ENCODE measurements around the gene UGT1A8. TPM values are rescaled to one million over a fixed set of nuclear protein-coding genes. Genes with fewer than 3 reads are reported as not detected.

The UGT1A8 gene
- total and polyA plus RNA-seq, 2 experiments from 2014 or later = 0.45 TPM; not detected in 1

- ATAC-seq (no peak), DNase-seq (ENCODE audit: low spot score) (no peak)
- no peaks in the 10 kb centered on the region for H3F3A ChIP-seq (replicated peaks; ENCODE audit: low read depth)
- TF ChIP-seq NANOG (IDR thresholded peaks at IDR 0.05; ENCODE audit: borderline replicate concordance) = no peak
- TF ChIP-seq EZH2 (IDR thresholded peaks at IDR 0.05; ENCODE audit: low read depth, unreplicated experiment) = no peak
- TF ChIP-seq ZNF462 (CRISPR knock-in tag; IDR thresholded peaks at IDR 0.05) = no peak
- TF ChIP-seq ETS1 (IDR thresholded peaks at IDR 0.05) = no peak
- no peak for TF ChIP-seq CTCF (conservative IDR thresholded peaks at IDR 0.05; ENCODE audit: low read depth in 2 of 2)
- TF ChIP-seq STAT1 (IDR thresholded peaks at IDR 0.05; ENCODE audit: unreplicated experiment) = no peak
- TF ChIP-seq CREB1 (CRISPR knock-in tag; IDR thresholded peaks at IDR 0.05; ENCODE audit: low read depth) = no peak
- TF ChIP-seq JUNB (IDR thresholded peaks at IDR 0.05; ENCODE audit: unreplicated experiment) = no peak
- TF ChIP-seq ZNF114 (CRISPR knock-in tag; IDR thresholded peaks at IDR 0.05) = no peak
- TF ChIP-seq POLR2AphosphoS5 (IDR thresholded peaks at IDR 0.05; ENCODE audit: low read depth) = no peak
- TF ChIP-seq ZNF331 (CRISPR knock-in tag; IDR thresholded peaks at IDR 0.05; ENCODE audit: low read depth) = no peak
- TF ChIP-seq REST (IDR thresholded peaks at IDR 0.05; ENCODE audit: unreplicated experiment) = no peak
- no peak for TF ChIP-seq EZH2phosphoT487 (IDR thresholded peaks at IDR 0.05; ENCODE audit: unreplicated experiment)
- Mint-ChIP-seq H3K9me3 (peaks cover 21% of the 10 kb centered on the region), H3K27ac (no peak overlapping the region), H3K4me1 (no peaks in the 10 kb centered on the region), H3K36me3 (ENCODE audit: low read depth) (peaks cover 13% of the 10 kb centered on the region; the same call in 2 of the 3 replicates), H3K4me3 (no peak overlapping the region), H3K27me3 (ENCODE audit: insufficient read depth, low read depth, poor library complexity) (no peaks in the 10 kb centered on the region)
- H3K79me2 ChIP-seq (replicated peaks; ENCODE audit: insufficient read depth) = no peaks in the 10 kb centered on the region
- no peaks in the 10 kb centered on the region for H3K4me1 ChIP-seq (ENCODE audit: insufficient read depth)
- H3K27ac ChIP-seq (ENCODE audit: low read depth) = no peak overlapping the region
- H3K4me3 ChIP-seq = no peak overlapping the region
- H3K4me2 ChIP-seq = no peak overlapping the region
- H3K27me3 ChIP-seq (ENCODE audit: insufficient read depth) = no peaks in the 10 kb centered on the region
- no peaks in the 10 kb centered on the region for H3K9me2 ChIP-seq (ENCODE audit: insufficient read depth)
- H2AFZ ChIP-seq = no peak overlapping the region
- H3K36me3 ChIP-seq (ENCODE audit: insufficient read depth) = no peaks in the 10 kb centered on the region
- no peaks in the 10 kb centered on the region for H4K20me1 ChIP-seq (replicated peaks; ENCODE audit: insufficient read depth)
Observed at GRCh38 chr2:233651430-233651829, 34.0 kb downstream of the UGT1A8 start.
